Mammary microvascular endothelial cell (primary cell): ENCODE measurements around the gene MYL12A. TPM values are rescaled to one million over a fixed set of nuclear protein-coding genes. Genes with fewer than 3 reads are reported as not detected.

Experiments used
- total RNA-seq: library from RNA; depleted of rRNA; stranded (reverse); fragments of >200 nt; gene quantifications from 2 replicates; pipeline ENCODE4 v1.2.3, GENCODE V29; 2015

Gene MYL12A
- 1,237 and 1,311 TPM in 2 replicates for total RNA-seq

DNA sequence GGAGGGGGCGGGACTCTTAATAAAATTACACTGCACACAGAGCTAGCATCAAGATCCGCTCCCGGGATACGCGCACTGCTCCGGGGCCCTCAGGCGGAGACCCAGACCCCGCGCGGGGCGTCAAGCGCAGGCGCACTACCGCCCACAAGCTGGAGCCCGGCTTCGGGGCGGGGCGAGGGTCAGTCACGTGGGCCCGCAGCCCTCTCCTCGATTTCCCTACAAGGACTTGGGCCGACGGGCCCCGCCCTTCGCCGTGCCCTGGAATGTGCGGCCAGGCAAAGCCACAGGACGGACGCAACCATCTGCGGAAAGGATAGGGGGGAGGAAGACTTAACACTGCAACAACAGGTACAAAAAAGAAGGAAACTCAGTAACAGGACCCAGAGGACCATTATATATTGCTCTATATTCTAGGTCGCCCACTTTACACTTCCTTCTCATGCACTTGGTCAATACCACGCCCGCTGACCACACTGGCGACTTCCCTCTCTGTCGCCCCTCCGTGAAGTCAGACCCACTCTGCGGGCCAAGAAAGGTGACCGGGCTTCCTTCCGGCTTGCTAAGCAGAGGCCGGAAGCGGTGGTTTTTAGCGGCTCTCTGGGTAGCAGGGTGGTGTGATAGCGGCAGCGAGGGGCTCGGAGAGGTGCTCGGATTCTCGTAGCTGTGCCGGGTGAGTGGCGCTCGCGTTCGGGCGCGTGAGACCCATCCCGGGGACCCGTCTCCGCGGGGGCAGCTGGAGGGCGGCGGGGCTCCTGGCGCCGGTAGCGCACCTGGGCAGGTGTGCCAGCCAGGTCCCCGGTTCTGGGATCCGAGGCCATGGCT lies at the start of gene MYL12A:
Gene MYL12A (plus strand): TSS at position 562 of the 822 bp plus-strand sequence. CDS start 5,447 bp downstream, outside the sequence.

DNA sequence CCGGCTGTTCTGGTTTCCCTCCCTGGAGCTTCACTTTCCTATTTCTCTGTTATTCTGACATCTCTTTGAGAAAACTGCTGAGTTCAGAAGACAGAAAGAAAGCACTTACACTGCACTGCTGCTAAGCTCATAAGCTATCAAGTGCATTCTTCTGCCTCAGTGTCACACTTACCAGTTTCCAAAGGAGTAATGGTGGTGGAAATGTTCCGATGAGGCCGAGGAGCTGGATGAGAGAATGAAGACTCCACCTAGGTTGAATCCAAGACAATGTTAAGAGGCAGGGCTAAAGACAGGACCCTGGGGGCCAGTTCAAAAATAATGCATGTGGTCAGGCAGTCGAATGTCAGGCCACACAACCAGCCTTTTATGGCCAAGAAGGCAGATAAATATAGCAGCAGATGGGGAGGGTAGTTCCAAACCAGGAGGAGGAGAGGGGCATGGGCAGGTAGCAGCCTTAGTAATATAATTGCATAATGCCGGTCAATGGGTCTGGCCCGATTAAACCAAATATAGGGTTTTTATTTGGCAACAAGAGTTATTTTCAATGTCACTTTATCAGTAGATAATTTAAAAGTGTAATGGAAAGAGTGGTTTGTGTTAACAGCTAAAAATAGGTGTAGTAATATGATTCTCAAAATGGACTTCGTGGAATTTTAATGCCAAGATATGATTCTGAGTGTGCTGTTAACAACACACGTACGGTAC lies 27.8 kb upstream of the MYL12A start, which contains the start of gene MYOM1:
Gene MYOM1 (minus strand): TSS at position 338 of the 705 bp plus-strand sequence. CDS start 4,745 bp downstream, outside the sequence.

DNA sequence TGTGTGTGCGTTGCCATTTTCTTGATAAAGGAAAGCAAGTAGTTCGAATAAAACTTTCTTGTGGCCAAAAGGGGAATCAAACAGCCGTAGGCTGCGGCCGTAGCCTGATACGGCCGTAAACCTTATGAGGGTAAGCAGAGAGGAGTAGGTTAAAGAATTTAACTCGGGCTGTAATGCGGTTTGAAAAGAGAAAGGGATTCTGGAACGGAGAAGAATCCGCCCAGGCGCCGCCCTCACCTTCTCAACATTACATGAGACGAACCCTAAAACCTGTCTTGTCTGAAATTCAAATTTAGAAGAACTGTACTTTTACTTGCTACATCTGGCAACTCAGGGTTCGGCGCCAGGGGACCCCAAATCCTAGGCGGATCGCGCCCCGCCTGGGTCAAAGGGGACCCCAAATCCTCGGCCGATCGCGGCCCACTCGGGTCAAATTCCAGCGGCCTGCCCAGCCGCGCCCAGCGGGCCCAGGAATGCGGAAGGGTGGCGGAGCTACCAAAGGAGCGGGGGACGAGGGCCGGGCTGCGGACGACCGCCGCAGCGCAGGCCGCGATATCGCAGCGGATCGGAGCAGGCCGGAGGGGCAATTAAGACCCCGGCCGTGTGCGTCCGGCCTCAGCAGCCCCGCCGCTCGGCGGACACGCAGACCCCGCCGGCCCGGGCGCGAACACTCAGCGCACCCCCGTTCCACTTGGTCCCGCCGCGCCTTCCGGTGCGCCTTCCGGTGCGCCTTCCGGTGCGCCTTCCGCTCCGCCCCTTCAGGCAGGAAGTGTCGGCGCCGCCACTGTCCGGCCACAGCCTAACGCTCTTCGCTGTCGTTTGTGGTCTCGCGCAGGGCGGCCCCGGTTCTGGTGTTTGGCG lies 14.0 kb downstream of the MYL12A start, which contains the start of gene MYL12B:
Gene MYL12B (plus strand): TSS at position 761 of the 861 bp plus-strand sequence. CDS start 10,766 bp downstream, outside the sequence.

Other genes starting within 250 kb of the MYL12A start
- gene LPIN2, start 234.7 kb upstream of the MYL12A start, total RNA-seq: 20.7 and 23.9 TPM in 2 replicates
- 0.05 and 0.07 TPM in 2 replicates for gene MYOM1, start 27.8 kb upstream of the MYL12A start, total RNA-seq
- gene MYL12B, start 14.3 kb downstream of the MYL12A start, total RNA-seq: 648 and 672 TPM in 2 replicates
- gene TGIF1, start 202.4 kb downstream of the MYL12A start, total RNA-seq: 34.5 TPM in 2 replicates